K562 (cell line): ENCODE results near the gene VPS33A. TPM values are rescaled to one million over a fixed set of nuclear protein-coding genes. Genes with fewer than 3 reads are reported as not detected.
A peak's percentile ranks its signal among the peaks of the same experiment; 100 is the strongest.

ENCODE experiments used
- ATAC-seq: fragments of 200-7000 bp; cut with Tn5 transposase; 3 replicates; pipeline ENCODE4 v1.9.1; 2020; ENCODE audit warnings: moderate library complexity
- BruUV-seq: library from RNA; stranded (reverse); fragments of 400-500 nt; replicated peaks from 2 replicates; lab custom pipeline; 2021; lab: Mats Ljungman, UMichigan
- CTCF ChIA-PET: fragments of 300-600 bp; formaldehyde crosslinking; extraction: SDS; loops from one replicate; lab custom pipeline; 2021; ENCODE audit warnings: low intra/inter-chr PET ratio; lab: Yijun Ruan, JAX
- POLR2A ChIA-PET: fragments of 300-600, 350-650 bp; sonication (Branson Sonifier 250); formaldehyde crosslinking; extraction: SDS; loops from one replicate; lab custom pipeline; 2021; ENCODE audit warnings: antibody characterized with exemption, inconsistent platforms; lab: Yijun Ruan, JAX
- DNase-seq, 4 experiments: peaks; one replicate each; pipeline versions ENCODE4 v3.0.0 to v3.0.0-alpha.2; 2011 to 2018; ENCODE audit warnings: low spot score in 3 of 4, mixed read lengths in 3 of 4; ENCODE audit errors: extremely low read depth in 1 of 4
- FAIRE-seq: peaks from 2 replicates; lab custom pipeline; 2011; peaks lifted over from hg19 to GRCh38; lab: Jason Lieb, UNC
- H2AFZ ChIP-seq: 2 replicates; pipeline ENCODE4 v1.6.0; 2011; ENCODE audit warnings: low read depth, low read length, control low read depth, inconsistent platforms
- H3K27ac ChIP-seq: fragments of 200-600 bp; 3 replicates; pipeline ENCODE4 v1.8.0; 2011; ENCODE audit warnings: low read depth, mild to moderate bottlenecking, control low read depth, inconsistent platforms, low read length, moderate library complexity, mixed read lengths; ENCODE audit errors: extremely low read depth
- H3K27me3 ChIP-seq, 2 experiments: fragments of 300-600 bp in 1 of 2; 2 replicates in 1 of 2; 3 replicates in 1 of 2; pipeline versions ENCODE4 v1.6.0 to v1.8.0; 2011; ENCODE audit warnings: inconsistent platforms in 2 of 2, low read length in 2 of 2, mild to moderate bottlenecking in 1 of 2, mixed read lengths in 1 of 2, moderate library complexity in 1 of 2; ENCODE audit not compliant: control insufficient read depth in 2 of 2, insufficient read depth in 2 of 2
- H3K36me3 ChIP-seq: fragments of 300-600 bp; 3 replicates; pipeline ENCODE4 v1.8.0; 2011; ENCODE audit warnings: mild to moderate bottlenecking, low read length, inconsistent platforms; ENCODE audit not compliant: control insufficient read depth, insufficient read depth
- H3K4me1 ChIP-seq, 2 experiments: fragments of 200-600 bp in 1 of 2; replicated peaks in 1 of 2; 2 replicates in 1 of 2; 3 replicates in 1 of 2; pipeline versions ENCODE4 v1.5.1 to v1.8.0; 2011; ENCODE audit warnings: inconsistent platforms in 2 of 2, low read length in 2 of 2, mild to moderate bottlenecking in 1 of 2, mixed read lengths in 1 of 2, moderate library complexity in 1 of 2; ENCODE audit not compliant: control insufficient read depth in 2 of 2, insufficient read depth in 2 of 2
- H3K4me2 ChIP-seq: 2 replicates; pipeline ENCODE4 v1.6.1; 2011; ENCODE audit warnings: low read length, control low read depth, inconsistent platforms, mixed read lengths; ENCODE audit not compliant: insufficient read depth
- H3K4me3 ChIP-seq: fragments of 200-600 bp; sonication (generic), shearing (Covaris generic); 2 replicates; pipeline ENCODE4 v1.5.1; 2016; ENCODE audit warnings: control low read depth, inconsistent platforms
- H3K79me2 ChIP-seq: fragments of 200-600 bp; 3 replicates; pipeline ENCODE4 v1.8.0; 2011; ENCODE audit warnings: low read length, inconsistent platforms; ENCODE audit not compliant: control insufficient read depth, insufficient read depth
- H3K9ac ChIP-seq, 2 experiments: 2 replicates each; pipeline versions ENCODE4 v1.6.0 to v1.6.1; 2011; ENCODE audit warnings: low read depth in 2 of 2, low read length in 2 of 2, control low read depth in 1 of 2, inconsistent platforms in 1 of 2, mild to moderate bottlenecking in 1 of 2, mixed read lengths in 1 of 2; ENCODE audit not compliant: insufficient read depth in 1 of 2
- H3K9me1 ChIP-seq: one replicate; pipeline ENCODE4 v1.6.0; 2011; ENCODE audit warnings: inconsistent platforms, mild to moderate bottlenecking, low read length, moderate library complexity; ENCODE audit not compliant: control insufficient read depth, insufficient read depth
- H3K9me3 ChIP-seq: replicated peaks from 2 replicates; pipeline ENCODE4 v1.5.1; 2011; ENCODE audit warnings: low read depth, low read length, inconsistent platforms; ENCODE audit not compliant: control insufficient read depth, insufficient read depth
- H4K20me1 ChIP-seq: replicated peaks from 2 replicates; pipeline ENCODE4 v1.6.1; 2011; ENCODE audit warnings: low read length, inconsistent platforms, mixed read lengths; ENCODE audit not compliant: control insufficient read depth, insufficient read depth
- CBX8 ChIP-seq: fragments of 200-600 bp; sonication (generic); IDR thresholded peaks from 2 replicates; pipeline ENCODE4 v1.6.1; 2012; ENCODE audit warnings: borderline replicate concordance, mixed run types, low read depth, mild to moderate bottlenecking, moderate library complexity, mixed read lengths, low read length, control low read depth, inconsistent platforms; ENCODE audit not compliant: poor library complexity, severe bottlenecking; ENCODE audit errors: extremely low read depth
- CREB1 ChIP-seq, 2 experiments: sonication (generic) in 1 of 2; formaldehyde crosslinking in 1 of 2; IDR thresholded peaks; 2 replicates each; pipeline versions ENCODE4 v1.6.1 to v1.8.0; 2012 to 2022; ENCODE audit warnings: inconsistent platforms in 1 of 2, mild to moderate bottlenecking in 1 of 2, missing genetic modification reagents in 1 of 2, moderate library complexity in 1 of 2
- CTCF ChIP-seq, 3 experiments: IDR thresholded peaks in 2 of 3; conservative IDR thresholded peaks in 1 of 3; 2 replicates each; pipeline ENCODE4 v1.5.1; 2011 to 2012; ENCODE audit warnings: low read length in 3 of 3, mild to moderate bottlenecking in 3 of 3, control low read depth in 2 of 3, improper control_type of control experiment in 1 of 3, inconsistent platforms in 1 of 3, low read depth in 1 of 3, mixed read lengths in 1 of 3, moderate library complexity in 1 of 3; ENCODE audit not compliant: insufficient read depth in 2 of 3
- FOXO4 ChIP-seq: fragments of 450-650 bp; formaldehyde crosslinking; IDR thresholded peaks from 2 replicates; pipeline ENCODE4 v1.4.0; 2020; ENCODE audit warnings: mild to moderate bottlenecking, moderate library complexity
- HCFC1 ChIP-seq: IDR thresholded peaks from 2 replicates; pipeline ENCODE4 v1.6.1; 2012; ENCODE audit warnings: low read depth, low read length, improper control_type of control experiment
- JUN ChIP-seq, 2 experiments: sonication (generic) in 1 of 2; formaldehyde crosslinking in 1 of 2; IDR thresholded peaks; 2 replicates each; pipeline versions ENCODE4 v1.6.1 to v1.8.0; 2012 to 2022; ENCODE audit warnings: borderline replicate concordance in 2 of 2, mild to moderate bottlenecking in 2 of 2, improper control_type of control experiment in 1 of 2, low read depth in 1 of 2, low read length in 1 of 2, missing genetic modification reagents in 1 of 2
- MAFF ChIP-seq: IDR thresholded peaks from 2 replicates; pipeline ENCODE4 v1.6.1; 2012; ENCODE audit warnings: low read length, improper control_type of control experiment
- MYNN ChIP-seq, 2 experiments: sonication (generic); formaldehyde crosslinking in 1 of 2; IDR thresholded peaks; 2 replicates each; pipeline versions ENCODE4 v1.5.0 to v1.6.1; 2016 to 2020; ENCODE audit warnings: antibody characterized with exemption in 1 of 2, missing genetic modification reagents in 1 of 2
- NCOA2 ChIP-seq, 2 experiments: fragments of 450-650 bp; IDR thresholded peaks; 2 replicates each; pipeline ENCODE4 v1.6.1; 2018; ENCODE audit warnings: mild to moderate bottlenecking in 2 of 2, moderate library complexity in 1 of 2; ENCODE audit not compliant: partially characterized antibody in 2 of 2
- OTX1 ChIP-seq: fragments of 450-650 bp; formaldehyde crosslinking; IDR thresholded peaks from 2 replicates; pipeline ENCODE4 v1.4.0; 2022; ENCODE audit warnings: mild to moderate bottlenecking
- PRPF4 ChIP-seq: fragments of 200-400 bp; formaldehyde crosslinking; IDR thresholded peaks from one replicate; pipeline ENCODE4 v1.6.1; 2017; ENCODE audit warnings: low read length, low read depth, mild to moderate bottlenecking; ENCODE audit not compliant: insufficient read depth, poor library complexity, severe bottlenecking
- RBFOX2 ChIP-seq: fragments of 200-400 bp; formaldehyde crosslinking; IDR thresholded peaks from 2 replicates; pipeline ENCODE4 v1.6.1; 2017; ENCODE audit warnings: low read depth, mild to moderate bottlenecking, low read length, moderate library complexity
- SAFB ChIP-seq: fragments of 200-400 bp; formaldehyde crosslinking; IDR thresholded peaks from 2 replicates; pipeline ENCODE4 v1.6.1; 2017; ENCODE audit warnings: low read depth, low read length, borderline replicate concordance
- TBL1XR1 ChIP-seq, 2 experiments: IDR thresholded peaks; 2 replicates each; pipeline ENCODE4 v1.6.1; 2012; ENCODE audit warnings: improper control_type of control experiment in 2 of 2, low read length in 2 of 2, mild to moderate bottlenecking in 1 of 2
- YY1 ChIP-seq, 3 experiments: IDR thresholded peaks; 2 replicates each; pipeline ENCODE4 v1.6.1; 2011; ENCODE audit warnings: low read length in 2 of 3, mild to moderate bottlenecking in 2 of 3, moderate library complexity in 2 of 3, borderline replicate concordance in 1 of 3, control low read depth in 1 of 3, low read depth in 1 of 3; ENCODE audit not compliant: insufficient read depth in 3 of 3, insufficient replicate concordance in 2 of 3, control insufficient read depth in 1 of 3, insufficient read length in 1 of 3; ENCODE audit errors: extremely low read depth in 1 of 3
- ZNF24 ChIP-seq: fragments of 450-650 bp; IDR thresholded peaks from 2 replicates; pipeline ENCODE4 v1.6.1; 2016
- ZNF764 ChIP-seq: fragments of 250-450 bp; sonication (Bioruptor Pico); IDR thresholded peaks from 2 replicates; pipeline ENCODE4 v1.4.0; 2020; ENCODE audit warnings: low read depth, mild to moderate bottlenecking, moderate library complexity
- WGBS: fragments of 100-300 bp; shearing (Covaris generic); methylation state at CpG from one replicate; pipeline ENCODE4 v1.1.6; 2016; ENCODE audit warnings: low coverage, mixed read lengths; ENCODE audit not compliant: insufficient coverage; ENCODE audit errors: missing lambda C conversion rate; 5-methylcytosine and 5-hydroxymethylcytosine counted together
- in situ Hi-C: fragments of 300-500 bp; cut with MboI; formaldehyde crosslinking; loops from 4 replicates; pipeline ENCODE4 v1.15.0; 2018; ENCODE audit warnings: inconsistent platforms, mixed read lengths
- intact Hi-C: fragments of 100-400 bp; cut with micrococcal nuclease; formaldehyde crosslinking; loops from 2 replicates; pipeline ENCODE4 v1.14.2; 2022
- polyA plus RNA-seq, 8 experiments: library from polyadenylated mRNA; depleted of rRNA in 4 of 8; stranded (reverse) in 5 of 8; unstranded in 3 of 8; fragments of >200 nt; fragmentation: Nextera tagmentation in 2 of 8; fragmentation: Illumina TruSeq in 1 of 8; extraction: Ambion mirVana in 2 of 8; extraction: Trizol in 1 of 8; gene quantifications; 2 replicates each; pipeline versions ENCODE4 v1.2.1 to v1.2.3, GENCODE V29; 2011 to 2014; ENCODE audit warnings: inconsistent platforms in 1 of 8, missing spikeins in 1 of 8
- total RNA-seq, 7 experiments: library from RNA; depleted of rRNA in 6 of 7; stranded (reverse); fragments of >200 nt in 6 of 7; fragmentation: Illumina TruSeq in 2 of 7; extraction: Trizol in 2 of 7; gene quantifications; 2 replicates each; pipeline versions ENCODE4 v1.2.1 to v1.2.3, GENCODE V29; 2011 to 2021; ENCODE audit warnings: low replicate concordance in 1 of 7

VPS33A gene
- total and polyA plus RNA-seq, 9 of the 15 experiments (the other 6 are each of a cell fraction or from before 2014, with no cell fraction given) = 10.6 to 34.3 (median 25.3) TPM

GRCh38 chr12:122207391-122207790 is 58.9 kb downstream of the VPS33A start:
- no peak overlapping the region for H2AFZ ChIP-seq
- FAIRE-seq = no peak
- no peak overlapping the region for H3K27ac ChIP-seq
- no peak for DNase-seq
- H3K9me3 ChIP-seq = no peaks in the 10 kb centered on the region
- H3K27me3 ChIP-seq = no peaks in the 10 kb centered on the region
- no peaks in the 10 kb centered on the region for H3K79me2 ChIP-seq
- H3K4me1 ChIP-seq = peaks cover 7 to 41% of the 10 kb centered on the region in 2 experiments; a peak in 3 of 5 replicates
- ATAC-seq = no peak
- WGBS = 85% methylated on average over 8 of the region's 8 CpGs
- ChIA-PET POLR2A (interaction anchor here (11.2 kb wide), 1 partner anchor 15 kb away, joined by 149 read pairs; the partner anchor contains the start of gene DIABLO), CTCF (no interaction called here)
- 0 out of 4 replicates have a peak overlapping the region, but pooled peaks of 1 of the 2 experiments have one; percentile 14 for H3K9ac ChIP-seq
- H3K4me3 ChIP-seq = no peak overlapping the region
- no TSS peak for BruUV-seq
- H3K4me2 ChIP-seq = no peak overlapping the region
- H3K9me1 ChIP-seq = no peaks in the 10 kb centered on the region
- in situ Hi-C loops (no loop called here), intact Hi-C loops (no loop called here)
- H3K36me3 ChIP-seq = peaks cover 48% of the 10 kb centered on the region
- no peaks in the 10 kb centered on the region; the same call in 1 of the 2 replicates for H4K20me1 ChIP-seq
- TF ChIP-seq PRPF4 (no peak), FOXO4 (no peak), ZNF764 (no peak), SAFB (no peak), TBL1XR1 (IDR thresholded peaks at IDR 0.05; ENCODE audit: low read length in 2 of 2) (no peak), CTCF (IDR thresholded peaks at IDR 0.05 in 2 of 3, conservative IDR thresholded peaks at IDR 0.05 in 1 of 3; ENCODE audit: insufficient read depth in 2 of 3, low read depth in 1 of 3, low read length in 3 of 3) (no peak), HCFC1 (no peak), MYNN (IDR thresholded peaks at IDR 0.05) (no peak), MYNN (CRISPR knock-in tag; IDR thresholded peaks at IDR 0.05) (no peak), MAFF (no peak), JUN (IDR thresholded peaks at IDR 0.05; ENCODE audit: borderline replicate concordance, low read depth, low read length) (no peak), JUN (CRISPR knock-in tag; IDR thresholded peaks at IDR 0.05; ENCODE audit: borderline replicate concordance) (no peak), CREB1 (IDR thresholded peaks at IDR 0.05) (no peak), CREB1 (CRISPR knock-in tag; IDR thresholded peaks at IDR 0.05) (no peak), YY1 (IDR thresholded peaks at IDR 0.05; ENCODE audit: borderline replicate concordance in 1 of 3, control insufficient read depth in 1 of 3, extremely low read depth in 1 of 3, insufficient read depth in 3 of 3, insufficient read length in 1 of 3, insufficient replicate concordance in 2 of 3, low read depth in 1 of 3, low read length in 2 of 3) (no peak), CBX8 (no peak), NCOA2 (IDR thresholded peaks at IDR 0.05; ENCODE audit: partially characterized antibody in 2 of 2) (no peak), RBFOX2 (no peak), ZNF24 (no peak), OTX1 (CRISPR knock-in tag) (no peak)
